IMR-90 (cell line): Measurements from ENCODE around the gene SLC9A9. TPM values are rescaled to one million over a fixed set of nuclear protein-coding genes. Genes with fewer than 3 reads are reported as not detected.

Experiments used
- ATAC-seq: fragments of 200-7000 bp; cut with Tn5 transposase; 2 replicates; pipeline ENCODE4 v1.9.1; 2020; ENCODE audit warnings: low read depth, mild to moderate bottlenecking, moderate library complexity
- BruUV-seq: library from RNA; stranded (reverse); fragments of 400-500 nt; replicated peaks from 2 replicates; lab custom pipeline; 2021; lab: Mats Ljungman, UMichigan
- CTCF ChIA-PET: fragments of 300-600 bp; formaldehyde crosslinking; extraction: SDS; loops from one replicate; lab custom pipeline; 2021; ENCODE audit warnings: antibody characterized with exemption; lab: Yijun Ruan, JAX
- POLR2A ChIA-PET: fragments of 300-600 bp; sonication (Branson Sonifier 250); formaldehyde crosslinking; loops from one replicate; lab custom pipeline; 2022; ENCODE audit warnings: antibody characterized with exemption; ENCODE audit not compliant: unreplicated experiment; lab: Charles Lee
- DNase-seq: peaks from one replicate; pipeline ENCODE4 v3.0.0; 2013
- H2AFZ ChIP-seq: replicated peaks from 2 replicates; pipeline ENCODE3; 2013; ENCODE audit warnings: low read length, mild to moderate bottlenecking; ENCODE audit not compliant: poor library complexity
- H2AK5ac ChIP-seq: 2 replicates; pipeline ENCODE4 v1.6.1; 2013; ENCODE audit warnings: low read depth, low read length, inconsistent platforms
- H2AK9ac ChIP-seq: replicated peaks from 2 replicates; pipeline ENCODE3; 2013; ENCODE audit warnings: mild to moderate bottlenecking, low read depth, low read length, moderate library complexity; ENCODE audit not compliant: poor library complexity
- H2BK120ac ChIP-seq: 2 replicates; pipeline ENCODE4 v1.6.1; 2013; ENCODE audit warnings: low read depth, low read length, inconsistent platforms
- H2BK15ac ChIP-seq: 3 replicates; pipeline ENCODE4 v1.6.1; 2013; ENCODE audit warnings: low read depth, low read length, inconsistent platforms
- H2BK20ac ChIP-seq: 2 replicates; pipeline ENCODE4 v1.6.1; 2013; ENCODE audit warnings: low read depth, mild to moderate bottlenecking, inconsistent platforms, low read length, moderate library complexity
- H2BK5ac ChIP-seq: 2 replicates; pipeline ENCODE4 v1.6.1; 2013; ENCODE audit warnings: mild to moderate bottlenecking, low read depth, low read length, inconsistent platforms; ENCODE audit not compliant: poor library complexity, severe bottlenecking
- H3K14ac ChIP-seq: replicated peaks from 2 replicates; pipeline ENCODE4 v1.6.1; 2013; ENCODE audit warnings: low read depth, low read length, inconsistent platforms
- H3K18ac ChIP-seq: 2 replicates; pipeline ENCODE4 v1.6.1; 2013; ENCODE audit warnings: low read depth, low read length, control low read depth
- H3K23ac ChIP-seq: 2 replicates; pipeline ENCODE4 v1.6.1; 2013; ENCODE audit warnings: low read depth, low read length, inconsistent platforms
- H3K27ac ChIP-seq: 2 replicates; pipeline ENCODE4 v1.5.1; 2013; ENCODE audit warnings: mild to moderate bottlenecking, control low read depth, low read length; ENCODE audit not compliant: insufficient read depth
- H3K27me3 ChIP-seq: 2 replicates; pipeline ENCODE4 v1.6.1; 2013; ENCODE audit warnings: low read length; ENCODE audit not compliant: control insufficient read depth, insufficient read depth
- H3K36me3 ChIP-seq: 2 replicates; pipeline ENCODE4 v1.6.1; 2013; ENCODE audit warnings: low read length, mixed read lengths; ENCODE audit not compliant: control insufficient read depth, insufficient read depth
- H3K4ac ChIP-seq: 2 replicates; pipeline ENCODE4 v1.6.1; 2013; ENCODE audit warnings: low read depth, low read length, inconsistent platforms
- H3K4me1 ChIP-seq: 2 replicates; pipeline ENCODE4 v1.6.1; 2013; ENCODE audit warnings: low read length, mixed read lengths; ENCODE audit not compliant: control insufficient read depth, insufficient read depth
- H3K4me2 ChIP-seq: 2 replicates; pipeline ENCODE4 v1.6.1; 2013; ENCODE audit warnings: low read depth, mild to moderate bottlenecking, control low read depth, low read length, moderate library complexity
- H3K4me3 ChIP-seq: 2 replicates; pipeline ENCODE4 v1.5.1; 2013; ENCODE audit warnings: low read depth, mild to moderate bottlenecking, control low read depth, low read length, moderate library complexity; ENCODE audit not compliant: insufficient read depth
- H3K56ac ChIP-seq: 2 replicates; pipeline ENCODE4 v1.6.1; 2013; ENCODE audit warnings: low read length, inconsistent platforms; ENCODE audit not compliant: insufficient read depth; ENCODE audit errors: extremely low read depth
- H3K79me1 ChIP-seq, 2 experiments: 2 replicates each; pipeline ENCODE4 v1.6.1; 2013; ENCODE audit warnings: low read length in 2 of 2, inconsistent platforms in 1 of 2, low read depth in 1 of 2
- H3K9ac ChIP-seq: 2 replicates; pipeline ENCODE4 v1.6.1; 2013; ENCODE audit warnings: low read depth, low read length, control low read depth
- H3K9me1 ChIP-seq: 2 replicates; pipeline ENCODE4 v1.6.1; 2013; ENCODE audit warnings: low read length, inconsistent platforms; ENCODE audit not compliant: insufficient read depth
- H3K9me3 ChIP-seq: 2 replicates; pipeline ENCODE4 v1.6.1; 2013; ENCODE audit warnings: low read length; ENCODE audit not compliant: control insufficient read depth, insufficient read depth
- H4K20me1 ChIP-seq: 2 replicates; pipeline ENCODE4 v1.6.1; 2013; ENCODE audit warnings: low read length, inconsistent platforms; ENCODE audit not compliant: insufficient read depth
- H4K5ac ChIP-seq: 2 replicates; pipeline ENCODE4 v1.6.1; 2013; ENCODE audit warnings: mild to moderate bottlenecking, low read depth, low read length, control low read depth
- H4K8ac ChIP-seq, 2 experiments: 2 replicates each; pipeline ENCODE4 v1.6.1; 2013; ENCODE audit warnings: low read depth in 2 of 2, low read length in 2 of 2, control low read depth in 1 of 2, inconsistent platforms in 1 of 2
- H4K91ac ChIP-seq: 2 replicates; pipeline ENCODE4 v1.6.1; 2013; ENCODE audit warnings: low read depth, low read length, inconsistent platforms; ENCODE audit not compliant: insufficient read depth
- BHLHE40 ChIP-seq: fragments of 150-350 bp; IDR thresholded peaks from 2 replicates; pipeline ENCODE4 v1.6.1; 2016; ENCODE audit warnings: mild to moderate bottlenecking, low read depth, low read length
- CEBPB ChIP-seq: IDR thresholded peaks from 2 replicates; pipeline ENCODE4 v1.6.1; 2012; ENCODE audit warnings: low read depth, low read length, improper control_type of control experiment
- CHD1 ChIP-seq: IDR thresholded peaks from 2 replicates; pipeline ENCODE4 v1.6.1; 2012; ENCODE audit warnings: low read depth, low read length, improper control_type of control experiment
- CTCF ChIP-seq: conservative IDR thresholded peaks from 2 replicates; pipeline ENCODE4 v1.5.1; 2012; ENCODE audit warnings: mild to moderate bottlenecking, low read depth, low read length, improper control_type of control experiment
- FOS ChIP-seq: fragments of 150-350 bp; IDR thresholded peaks from 2 replicates; pipeline ENCODE4 v1.6.1; 2016; ENCODE audit warnings: low read depth, low read length
- MAFK ChIP-seq: IDR thresholded peaks from 2 replicates; pipeline ENCODE4 v1.6.1; 2012; ENCODE audit warnings: low read depth, low read length, improper control_type of control experiment
- MAZ ChIP-seq: IDR thresholded peaks from 2 replicates; pipeline ENCODE4 v1.6.1; 2012; ENCODE audit warnings: low read depth, mild to moderate bottlenecking, low read length, improper control_type of control experiment, moderate library complexity, borderline replicate concordance
- MXI1 ChIP-seq: IDR thresholded peaks from 2 replicates; pipeline ENCODE4 v1.6.1; 2012; ENCODE audit warnings: low read depth, mild to moderate bottlenecking, low read length, moderate library complexity, borderline replicate concordance
- NFE2L2 ChIP-seq: fragments of 150-350 bp; IDR thresholded peaks from 2 replicates; pipeline ENCODE4 v1.6.1; 2016; ENCODE audit warnings: low read depth, mild to moderate bottlenecking, low read length
- POLR2A ChIP-seq: IDR thresholded peaks from 2 replicates; pipeline ENCODE4 v1.6.1; 2012; ENCODE audit warnings: mild to moderate bottlenecking, low read depth, low read length
- RAD21 ChIP-seq: IDR thresholded peaks from 2 replicates; pipeline ENCODE4 v1.6.1; 2012; ENCODE audit warnings: low read length, improper control_type of control experiment
- RCOR1 ChIP-seq: IDR thresholded peaks from 2 replicates; pipeline ENCODE4 v1.6.1; 2012; ENCODE audit warnings: mild to moderate bottlenecking, low read length, improper control_type of control experiment; ENCODE audit not compliant: insufficient replicate concordance
- RFX5 ChIP-seq: IDR thresholded peaks from 2 replicates; pipeline ENCODE4 v1.8.0; 2012; ENCODE audit warnings: low read depth, mild to moderate bottlenecking, low read length, moderate library complexity
- SMC3 ChIP-seq: fragments of 150-350 bp; IDR thresholded peaks from 2 replicates; pipeline ENCODE4 v1.6.1; 2016; ENCODE audit warnings: low read depth, mild to moderate bottlenecking, antibody characterized with exemption, low read length, moderate library complexity
- WGBS, 2 experiments: methylation state at CpG; one replicate each; pipeline versions ENCODE4 v1.1.5 to v1.1.7; 2013; ENCODE audit warnings: missing lambda C conversion rate in 2 of 2; ENCODE audit not compliant: insufficient read length in 1 of 2; ENCODE audit errors: extremely low coverage in 2 of 2; 5-methylcytosine and 5-hydroxymethylcytosine counted together
- dilution Hi-C: fragments of 300-500 bp; cut with HindIII; formaldehyde crosslinking; loops from one replicate; pipeline ENCODE4 v1.14.3; 2018; ENCODE audit warnings: low sequenced_read_pairs; ENCODE audit not compliant: unreplicated experiment
- in situ Hi-C: fragments of 300-500 bp; cut with MboI; formaldehyde crosslinking; loops from 3 replicates; pipeline ENCODE4 v1.14.3; 2019; ENCODE audit warnings: low sequenced_read_pairs, inconsistent platforms, mixed read lengths
- intact Hi-C: fragments of 100-400 bp; cut with micrococcal nuclease; formaldehyde crosslinking; loops from 2 replicates; pipeline ENCODE4 v1.10.0; 2022
- polyA plus RNA-seq, 3 experiments: library from polyadenylated mRNA; depleted of rRNA; stranded (reverse); fragments of >200 nt; gene quantifications; 2 replicates each; pipeline ENCODE4 v1.2.3, GENCODE V29; 2012; ENCODE audit warnings: low replicate concordance in 1 of 3
- total RNA-seq: library from RNA; depleted of rRNA; stranded (reverse); fragments of >200 nt; gene quantifications from 2 replicates; pipeline ENCODE4 v1.2.3, GENCODE V29; 2012
- TF ChIP-seq, protein P1 (sequence below): fragments of 150-350 bp; IDR thresholded peaks from 2 replicates; pipeline ENCODE4 v1.6.1; 2016; ENCODE audit warnings: low read depth, mild to moderate bottlenecking, low read length, moderate library complexity, borderline replicate concordance
- TF ChIP-seq, protein P2 (sequence below): fragments of 150-350 bp; IDR thresholded peaks from 2 replicates; pipeline ENCODE4 v1.6.1; 2017; ENCODE audit warnings: mild to moderate bottlenecking, antibody characterized with exemption, low read length, low read depth

The SLC9A9 gene
- total and polyA plus RNA-seq, 2 of the 4 experiments (the other 2 are of a cell fraction): 1.4 to 2.3 TPM

- intact Hi-C loops (no loop called here), dilution Hi-C loops (no loop called here), in situ Hi-C loops (no loop called here)
- H3K56ac ChIP-seq: no peak overlapping the region
- no peak overlapping the region for H2AK9ac ChIP-seq
- H4K8ac ChIP-seq: no peak overlapping the region
- H4K5ac ChIP-seq: no peak overlapping the region
- no CpG with 5 or more reads among the region's 2 CpGs for WGBS, 2 experiments
- H3K27me3 ChIP-seq: no peaks in the 10 kb centered on the region
- no peak overlapping the region for H2AK5ac ChIP-seq
- CTCF ChIA-PET: no interaction called here
- no peaks in the 10 kb centered on the region for H3K4me1 ChIP-seq
- no peaks in the 10 kb centered on the region for H4K20me1 ChIP-seq
- no peak overlapping the region for H3K4me3 ChIP-seq
- H3K79me1 ChIP-seq: no peaks in the 10 kb centered on the region
- no peak overlapping the region for H2BK5ac ChIP-seq
- POLR2A ChIA-PET: no interaction called here
- H3K4me2 ChIP-seq: no peak overlapping the region
- no peak overlapping the region for H3K27ac ChIP-seq
- H2BK15ac ChIP-seq: no peak overlapping the region
- H3K23ac ChIP-seq: no peak overlapping the region
- DNase-seq: no peak
- no peak overlapping the region for H3K18ac ChIP-seq
- no peak for ATAC-seq
- no peak overlapping the region for H3K14ac ChIP-seq
- no TSS peak for BruUV-seq
- H2BK20ac ChIP-seq: no peak overlapping the region
- no peak overlapping the region for H3K4ac ChIP-seq
- H3K9me1 ChIP-seq: no peaks in the 10 kb centered on the region
- no peaks in the 10 kb centered on the region for H3K9me3 ChIP-seq
- H3K9ac ChIP-seq: no peak overlapping the region
- H3K36me3 ChIP-seq: no peaks in the 10 kb centered on the region
- H4K91ac ChIP-seq: no peak overlapping the region
- TF ChIP-seq CTCF (no peak), CHD1 (no peak), POLR2A (no peak), RFX5 (no peak), BHLHE40 (no peak), NFE2L2 (no peak), MXI1 (no peak), FOS (no peak), MAFK (no peak), RAD21 (no peak), CEBPB (no peak), RCOR1 (no peak), MAZ (no peak), SMC3 (no peak)
- TF ChIP-seq, protein P1, sequence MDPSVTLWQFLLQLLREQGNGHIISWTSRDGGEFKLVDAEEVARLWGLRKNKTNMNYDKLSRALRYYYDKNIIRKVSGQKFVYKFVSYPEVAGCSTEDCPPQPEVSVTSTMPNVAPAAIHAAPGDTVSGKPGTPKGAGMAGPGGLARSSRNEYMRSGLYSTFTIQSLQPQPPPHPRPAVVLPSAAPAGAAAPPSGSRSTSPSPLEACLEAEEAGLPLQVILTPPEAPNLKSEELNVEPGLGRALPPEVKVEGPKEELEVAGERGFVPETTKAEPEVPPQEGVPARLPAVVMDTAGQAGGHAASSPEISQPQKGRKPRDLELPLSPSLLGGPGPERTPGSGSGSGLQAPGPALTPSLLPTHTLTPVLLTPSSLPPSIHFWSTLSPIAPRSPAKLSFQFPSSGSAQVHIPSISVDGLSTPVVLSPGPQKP: no peak
- TF ChIP-seq, protein P2, sequence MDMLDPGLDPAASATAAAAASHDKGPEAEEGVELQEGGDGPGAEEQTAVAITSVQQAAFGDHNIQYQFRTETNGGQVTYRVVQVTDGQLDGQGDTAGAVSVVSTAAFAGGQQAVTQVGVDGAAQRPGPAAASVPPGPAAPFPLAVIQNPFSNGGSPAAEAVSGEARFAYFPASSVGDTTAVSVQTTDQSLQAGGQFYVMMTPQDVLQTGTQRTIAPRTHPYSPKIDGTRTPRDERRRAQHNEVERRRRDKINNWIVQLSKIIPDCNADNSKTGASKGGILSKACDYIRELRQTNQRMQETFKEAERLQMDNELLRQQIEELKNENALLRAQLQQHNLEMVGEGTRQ: no peak
- H2AFZ ChIP-seq: no peak overlapping the region
- H2BK120ac ChIP-seq: no peak overlapping the region
Observed at GRCh38 chr3:143277531-143277930, 570.7 kb downstream of the SLC9A9 start.
